SK-N-SH treated with all-trans-retinoic acid at 6 μM for 48 hours (cell line): ENCODE data around the gene NET1.

Experiments
- ATAC-seq: fragments of 200-7000 bp; cut with Tn5 transposase; 3 replicates; pipeline ENCODE4 v1.9.1; 2020; ENCODE audit warnings: mild to moderate bottlenecking, moderate library complexity
- ARNTL ChIP-seq: fragments of 450-650 bp; formaldehyde crosslinking; IDR thresholded peaks from 2 replicates; pipeline ENCODE4 v1.5.0; 2020; ENCODE audit warnings: low read depth, mild to moderate bottlenecking, moderate library complexity, borderline replicate concordance
- BACH2 ChIP-seq: fragments of 250-450 bp; sonication (Bioruptor Pico); IDR thresholded peaks from 2 replicates; pipeline ENCODE4 v1.9.0; 2021; ENCODE audit warnings: mild to moderate bottlenecking, borderline replicate concordance
- CSDC2 ChIP-seq: fragments of 250-450 bp; sonication (Bioruptor Pico); IDR thresholded peaks from 2 replicates; pipeline ENCODE4 v1.5.0; 2020; ENCODE audit warnings: mild to moderate bottlenecking, moderate library complexity
- ESRRG ChIP-seq: fragments of 250-450 bp; sonication (Bioruptor Pico); IDR thresholded peaks from 2 replicates; pipeline ENCODE4 v1.6.1; 2021; ENCODE audit warnings: mild to moderate bottlenecking
- GLIS3 ChIP-seq: fragments of 250-450 bp; sonication (Bioruptor Pico); IDR thresholded peaks from 2 replicates; pipeline ENCODE4 v1.5.0; 2020; ENCODE audit warnings: mild to moderate bottlenecking, moderate library complexity
- ISL1 ChIP-seq: fragments of 250-450 bp; sonication (Bioruptor Pico); IDR thresholded peaks from 2 replicates; pipeline ENCODE4 v2.1.2; 2022; ENCODE audit warnings: mild to moderate bottlenecking, moderate library complexity
- OSR1 ChIP-seq: fragments of 250-450 bp; sonication (Bioruptor Pico); IDR thresholded peaks from 2 replicates; pipeline ENCODE4 v1.8.0; 2022; ENCODE audit warnings: moderate library complexity, mild to moderate bottlenecking, inconsistent platforms
- PPARA ChIP-seq: fragments of 250-450 bp; sonication (Bioruptor Pico); IDR thresholded peaks from 2 replicates; pipeline ENCODE4 v1.5.0; 2020; ENCODE audit warnings: mild to moderate bottlenecking, borderline replicate concordance
- RARB ChIP-seq: fragments of 250-450 bp; sonication (Bioruptor Pico); IDR thresholded peaks from 2 replicates; pipeline ENCODE4 v1.8.0; 2021; ENCODE audit warnings: mild to moderate bottlenecking, moderate library complexity
- SNAI2 ChIP-seq: fragments of 250-450 bp; sonication (Bioruptor Pico); IDR thresholded peaks from 2 replicates; pipeline ENCODE4 v1.5.0; 2020; ENCODE audit warnings: mild to moderate bottlenecking, moderate library complexity
- TCF4 ChIP-seq: fragments of 250-450 bp; sonication (Bioruptor Pico); IDR thresholded peaks from 2 replicates; pipeline ENCODE4 v1.8.0; 2021; ENCODE audit warnings: mild to moderate bottlenecking, moderate library complexity, borderline replicate concordance
- TOX ChIP-seq: fragments of 250-450 bp; sonication (Bioruptor Pico); IDR thresholded peaks from 2 replicates; pipeline ENCODE4 v1.8.0; 2021; ENCODE audit warnings: mild to moderate bottlenecking, moderate library complexity, borderline replicate concordance
- TSHZ2 ChIP-seq: fragments of 250-450 bp; sonication (Bioruptor Pico); IDR thresholded peaks from 2 replicates; pipeline ENCODE4 v1.5.0; 2020; ENCODE audit warnings: mild to moderate bottlenecking, moderate library complexity
- ZC3H10 ChIP-seq: fragments of 250-450 bp; sonication (Bioruptor Pico); IDR thresholded peaks from 2 replicates; pipeline ENCODE4 v1.5.1; 2021; ENCODE audit warnings: mild to moderate bottlenecking, moderate library complexity
- ZFP3 ChIP-seq: fragments of 250-450 bp; sonication (Bioruptor Pico); IDR thresholded peaks from 2 replicates; pipeline ENCODE4 v1.5.0; 2020; ENCODE audit warnings: mild to moderate bottlenecking, moderate library complexity
- ZNF565 ChIP-seq: fragments of 450-650 bp; formaldehyde crosslinking; conservative IDR thresholded peaks from 2 replicates; pipeline ENCODE4 v1.5.0; 2020; ENCODE audit warnings: low read depth, mild to moderate bottlenecking, moderate library complexity
- ZNF8 ChIP-seq: fragments of 450-650 bp; formaldehyde crosslinking; IDR thresholded peaks from 2 replicates; pipeline ENCODE4 v1.5.0; 2020; ENCODE audit warnings: mild to moderate bottlenecking, moderate library complexity
- TF ChIP-seq, protein P1 (sequence below): fragments of 250-450 bp; sonication (Bioruptor Pico); IDR thresholded peaks from 2 replicates; pipeline ENCODE4 v1.8.0; 2021; ENCODE audit warnings: low read depth, mild to moderate bottlenecking, moderate library complexity, borderline replicate concordance

Gene NET1

DNA sequence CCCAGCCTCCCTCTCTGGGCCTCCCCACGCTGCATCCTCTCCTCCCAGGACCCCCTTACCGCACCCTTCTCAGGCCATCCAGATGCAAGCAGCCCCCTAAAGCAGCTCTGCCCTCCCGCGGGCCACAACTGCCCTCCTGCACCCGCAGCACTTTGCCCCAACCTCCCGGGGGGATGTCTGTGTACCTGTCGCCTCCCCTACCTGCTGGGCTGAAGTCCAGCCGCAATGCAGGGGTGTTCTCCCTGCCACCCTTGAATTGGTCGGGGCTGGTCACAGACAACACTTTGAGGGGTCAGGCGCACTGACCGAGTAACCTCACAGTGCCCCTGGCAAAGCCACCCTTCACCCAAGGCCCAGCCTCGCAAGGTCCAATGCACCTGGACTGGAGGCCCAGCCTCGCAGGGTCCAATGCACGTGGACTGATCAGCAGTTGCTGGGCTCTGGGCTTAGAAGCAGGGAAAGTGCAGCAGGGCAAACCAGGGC, 95.3 kb downstream of the NET1 start:
- no peak for ATAC-seq
- TF ChIP-seq CSDC2 = no peak
- no peak for TF ChIP-seq PPARA (CRISPR knock-in tag)
- no peak for TF ChIP-seq ESRRG (CRISPR knock-in tag)
- no peak for TF ChIP-seq SNAI2 (CRISPR knock-in tag)
- TF ChIP-seq ARNTL (CRISPR knock-in tag) = no peak
- TF ChIP-seq ZFP3 = no peak
- no peak for TF ChIP-seq TCF4 (CRISPR knock-in tag)
- no peak for TF ChIP-seq RARB
- no peak for TF ChIP-seq BACH2 (CRISPR knock-in tag)
- TF ChIP-seq ZNF8 (CRISPR knock-in tag) = no peak
- TF ChIP-seq GLIS3 (CRISPR knock-in tag) = no peak
- TF ChIP-seq ZC3H10 (CRISPR knock-in tag) = no peak
- no peak for TF ChIP-seq ZNF565 (CRISPR knock-in tag)
- TF ChIP-seq TOX (CRISPR knock-in tag) = no peak
- TF ChIP-seq, protein P1, sequence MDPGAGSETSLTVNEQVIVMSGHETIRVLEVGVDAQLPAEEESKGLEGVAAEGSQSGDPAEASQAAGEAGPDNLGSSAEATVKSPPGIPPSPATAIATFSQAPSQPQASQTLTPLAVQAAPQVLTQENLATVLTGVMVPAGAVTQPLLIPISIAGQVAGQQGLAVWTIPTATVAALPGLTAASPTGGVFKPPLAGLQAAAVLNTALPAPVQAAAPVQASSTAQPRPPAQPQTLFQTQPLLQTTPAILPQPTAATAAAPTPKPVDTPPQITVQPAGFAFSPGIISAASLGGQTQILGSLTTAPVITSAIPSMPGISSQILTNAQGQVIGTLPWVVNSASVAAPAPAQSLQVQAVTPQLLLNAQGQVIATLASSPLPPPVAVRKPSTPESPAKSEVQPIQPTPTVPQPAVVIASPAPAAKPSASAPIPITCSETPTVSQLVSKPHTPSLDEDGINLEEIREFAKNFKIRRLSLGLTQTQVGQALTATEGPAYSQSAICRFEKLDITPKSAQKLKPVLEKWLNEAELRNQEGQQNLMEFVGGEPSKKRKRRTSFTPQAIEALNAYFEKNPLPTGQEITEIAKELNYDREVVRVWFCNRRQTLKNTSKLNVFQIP (CRISPR knock-in tag) = no peak
- TF ChIP-seq OSR1 (CRISPR knock-in tag) = no peak
- no peak for TF ChIP-seq ISL1 (CRISPR knock-in tag)
- TF ChIP-seq TSHZ2 (CRISPR knock-in tag) = no peak

- no peak for ATAC-seq
- TF ChIP-seq ARNTL (CRISPR knock-in tag) = no peak
- no peak for TF ChIP-seq ISL1 (CRISPR knock-in tag)
- TF ChIP-seq ZNF8 (CRISPR knock-in tag) = no peak
- no peak for TF ChIP-seq OSR1 (CRISPR knock-in tag)
Observed at GRCh38 chr10:5508161-5508604, 95.8 kb downstream of the NET1 start.
